GM23338 (cell line): ENCODE data around the gene KRTAP13-3.

Source experiments
- EZH2 ChIP-seq: fragments of 200-600 bp; sonication (generic); IDR thresholded peaks from one replicate; pipeline ENCODE4 v1.8.0; 2017; ENCODE audit warnings: antibody characterized with exemption, mild to moderate bottlenecking, low read depth; ENCODE audit not compliant: unreplicated experiment
- EZH2phosphoT487 ChIP-seq: fragments of 200-600 bp; sonication (generic); IDR thresholded peaks from one replicate; pipeline ENCODE4 v1.8.1; 2018; ENCODE audit warnings: antibody characterized with exemption; ENCODE audit not compliant: unreplicated experiment
- POLR2AphosphoS5 ChIP-seq: IDR thresholded peaks from 2 replicates; pipeline ENCODE4 v1.6.1; 2016; ENCODE audit warnings: antibody characterized with exemption, low read depth
- ZNF114 ChIP-seq: fragments of 250-450 bp; sonication (Bioruptor Pico); IDR thresholded peaks from 2 replicates; pipeline ENCODE4 v1.5.0; 2020; ENCODE audit warnings: mild to moderate bottlenecking, moderate library complexity
- TF ChIP-seq, protein P1 (sequence below), 2 experiments: fragments of 200-600 bp in 1 of 2; sonication (generic) in 1 of 2; conservative IDR thresholded peaks; 2 replicates each; pipeline versions ENCODE4 v1.5.1 to v1.6.1; 2016 to 2017; ENCODE audit warnings: antibody characterized with exemption in 2 of 2, low read depth in 2 of 2, mild to moderate bottlenecking in 2 of 2, moderate library complexity in 1 of 2

DNA sequence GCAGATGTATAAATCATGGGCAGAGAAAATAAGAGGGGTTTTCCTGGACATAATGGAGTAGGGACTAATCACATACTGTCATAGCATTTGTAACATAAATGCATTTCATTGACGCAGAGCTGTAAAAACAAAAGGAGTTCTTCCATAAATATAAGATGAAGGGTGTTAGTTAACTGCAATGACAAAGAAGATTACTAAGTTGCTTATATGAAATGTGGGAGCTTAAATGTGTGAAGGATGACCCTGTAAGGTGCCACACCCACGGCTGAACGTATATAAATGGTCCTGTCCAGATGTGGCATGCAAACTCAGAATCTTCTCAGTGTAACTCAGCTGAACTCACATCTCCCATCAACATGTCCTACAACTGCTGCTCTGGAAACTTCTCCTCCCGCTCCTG, 30.0 kb downstream of the KRTAP13-3 start, which contains the start of gene KRTAP13-1:
- TF ChIP-seq, protein P1, sequence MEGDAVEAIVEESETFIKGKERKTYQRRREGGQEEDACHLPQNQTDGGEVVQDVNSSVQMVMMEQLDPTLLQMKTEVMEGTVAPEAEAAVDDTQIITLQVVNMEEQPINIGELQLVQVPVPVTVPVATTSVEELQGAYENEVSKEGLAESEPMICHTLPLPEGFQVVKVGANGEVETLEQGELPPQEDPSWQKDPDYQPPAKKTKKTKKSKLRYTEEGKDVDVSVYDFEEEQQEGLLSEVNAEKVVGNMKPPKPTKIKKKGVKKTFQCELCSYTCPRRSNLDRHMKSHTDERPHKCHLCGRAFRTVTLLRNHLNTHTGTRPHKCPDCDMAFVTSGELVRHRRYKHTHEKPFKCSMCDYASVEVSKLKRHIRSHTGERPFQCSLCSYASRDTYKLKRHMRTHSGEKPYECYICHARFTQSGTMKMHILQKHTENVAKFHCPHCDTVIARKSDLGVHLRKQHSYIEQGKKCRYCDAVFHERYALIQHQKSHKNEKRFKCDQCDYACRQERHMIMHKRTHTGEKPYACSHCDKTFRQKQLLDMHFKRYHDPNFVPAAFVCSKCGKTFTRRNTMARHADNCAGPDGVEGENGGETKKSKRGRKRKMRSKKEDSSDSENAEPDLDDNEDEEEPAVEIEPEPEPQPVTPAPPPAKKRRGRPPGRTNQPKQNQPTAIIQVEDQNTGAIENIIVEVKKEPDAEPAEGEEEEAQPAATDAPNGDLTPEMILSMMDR (conservative IDR thresholded peaks at IDR 0.05; ENCODE audit: low read depth in 2 of 2) = no peak
- no peak for TF ChIP-seq EZH2phosphoT487
- TF ChIP-seq EZH2 = no peak
- TF ChIP-seq POLR2AphosphoS5 = no peak
- no peak for TF ChIP-seq ZNF114 (CRISPR knock-in tag)
